ENCODE measurements around the gene MYO18B.

MYO18B gene

DNA sequence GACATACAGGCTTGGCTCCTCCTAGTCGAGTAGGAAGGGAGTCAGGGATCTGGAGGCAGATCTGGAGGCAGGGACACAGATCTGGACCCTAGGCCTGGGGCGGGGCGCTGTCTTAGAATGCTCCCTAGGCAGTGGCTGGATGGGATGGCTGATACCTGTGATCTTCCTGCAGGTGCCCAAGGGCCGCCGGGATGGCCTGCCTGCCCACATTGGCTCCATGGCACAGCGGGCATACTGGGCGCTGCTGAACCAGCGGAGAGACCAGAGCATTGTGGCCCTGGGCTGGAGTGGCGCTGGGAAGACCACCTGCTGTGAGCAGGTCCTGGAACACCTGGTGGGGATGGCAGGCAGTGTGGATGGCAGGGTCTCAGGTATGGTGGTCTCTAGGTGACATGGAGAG lies 35.4 kb downstream of the MYO18B start:
- no peak for DNase-seq (ENCODE audit: low read depth)

- DNase-seq (ENCODE audit: low read depth): peak; percentile 49
Observed at GRCh38 chr22:25777870-25778269, 35.9 kb downstream of the MYO18B start.

DNA sequence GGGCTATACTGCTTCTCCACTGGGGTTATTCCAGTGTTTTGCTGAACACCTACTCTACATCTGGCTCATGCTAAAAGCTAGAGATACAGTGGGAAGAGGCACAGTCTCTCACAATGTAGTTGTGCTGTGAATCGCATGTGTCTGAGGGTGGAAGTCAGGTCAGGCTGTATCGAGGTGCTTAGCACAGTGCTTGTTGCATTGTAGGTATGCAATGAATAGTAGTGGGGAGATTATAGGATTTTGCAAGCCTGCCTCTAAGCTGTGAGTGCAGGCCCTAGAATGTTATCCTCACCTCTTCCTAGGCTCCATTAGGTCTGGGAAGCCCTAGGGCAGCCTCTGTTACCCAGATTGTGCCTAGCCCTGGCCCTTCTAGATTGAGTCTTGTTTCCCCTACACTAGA lies 37.4 kb downstream of the MYO18B start:
- DNase-seq (ENCODE audit: low read depth): no peak

DNA sequence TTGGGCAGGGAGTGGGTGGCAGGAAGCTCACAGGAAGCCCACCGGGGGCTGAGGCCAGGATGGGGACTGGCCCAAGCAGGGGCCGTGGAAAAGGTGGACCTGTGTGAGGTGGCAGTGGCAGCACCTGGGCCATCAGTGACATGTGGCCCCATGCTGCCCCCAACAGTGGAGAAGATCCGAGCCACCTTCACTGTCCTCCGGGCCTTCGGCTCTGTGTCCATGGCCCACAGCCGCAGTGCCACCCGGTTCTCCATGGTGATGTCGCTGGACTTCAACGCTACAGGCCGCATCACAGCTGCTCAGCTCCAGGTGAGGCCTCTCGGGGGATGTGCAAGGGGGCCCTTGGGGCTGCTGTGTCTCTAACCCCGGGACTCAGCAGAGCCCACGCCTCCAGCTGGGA lies 37.9 kb downstream of the MYO18B start:
- no peak for DNase-seq (ENCODE audit: low read depth)

GRCh38 chr22:25780673-25781072 lies 38.7 kb downstream of the MYO18B start:
- DNase-seq (ENCODE audit: low read depth): peak; percentile 56

DNA sequence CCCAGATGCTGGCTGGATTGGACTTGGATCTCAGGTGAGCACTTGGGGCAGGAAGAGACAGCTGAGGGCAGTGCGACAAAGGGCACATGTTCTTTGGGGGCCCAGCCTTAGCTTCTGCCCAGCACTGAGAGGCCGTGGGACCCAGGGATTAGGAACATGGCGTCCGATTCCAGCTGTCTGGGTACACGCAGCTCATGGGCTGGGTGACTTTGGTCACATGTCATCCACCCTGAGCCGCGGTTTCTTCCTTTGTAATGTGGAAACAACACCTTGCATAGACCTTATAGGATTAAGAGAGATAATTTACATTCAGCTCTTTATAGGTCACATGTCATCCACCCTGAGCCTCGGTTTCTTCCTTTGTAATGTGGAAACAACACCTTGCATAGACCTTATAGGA lies 39.8 kb downstream of the MYO18B start:
- DNase-seq (ENCODE audit: low read depth): no peak

DNA sequence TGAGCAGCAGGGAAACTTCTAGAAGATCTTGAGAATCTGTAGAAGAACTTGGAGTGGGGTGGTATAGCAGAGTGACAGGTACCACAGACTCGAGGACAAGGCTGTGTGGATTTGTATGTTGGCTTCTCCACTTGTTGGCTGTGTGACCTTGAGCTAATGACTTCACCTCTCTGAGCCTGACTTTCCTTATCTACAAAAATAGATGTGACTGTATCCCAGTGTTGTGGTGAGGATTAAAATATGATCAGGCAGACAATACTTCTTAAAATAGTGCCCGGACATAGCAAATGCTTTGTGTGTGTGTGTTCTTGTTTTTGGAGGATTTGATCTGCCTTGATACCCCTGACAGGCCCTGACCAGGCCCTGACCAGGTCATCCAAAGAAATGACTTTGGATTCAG lies 40.8 kb downstream of the MYO18B start:
- DNase-seq (ENCODE audit: low read depth): no peak

- no peak for DNase-seq (ENCODE audit: low read depth)
Observed at GRCh38 chr22:25783856-25784255, 41.9 kb downstream of the MYO18B start.

- no peak for DNase-seq (ENCODE audit: low read depth)
Observed at GRCh38 chr22:25786165-25786564, 44.2 kb downstream of the MYO18B start.

GRCh38 chr22:25791556-25791955 lies 49.6 kb downstream of the MYO18B start:
- no peak for DNase-seq (ENCODE audit: low read depth)

DNA sequence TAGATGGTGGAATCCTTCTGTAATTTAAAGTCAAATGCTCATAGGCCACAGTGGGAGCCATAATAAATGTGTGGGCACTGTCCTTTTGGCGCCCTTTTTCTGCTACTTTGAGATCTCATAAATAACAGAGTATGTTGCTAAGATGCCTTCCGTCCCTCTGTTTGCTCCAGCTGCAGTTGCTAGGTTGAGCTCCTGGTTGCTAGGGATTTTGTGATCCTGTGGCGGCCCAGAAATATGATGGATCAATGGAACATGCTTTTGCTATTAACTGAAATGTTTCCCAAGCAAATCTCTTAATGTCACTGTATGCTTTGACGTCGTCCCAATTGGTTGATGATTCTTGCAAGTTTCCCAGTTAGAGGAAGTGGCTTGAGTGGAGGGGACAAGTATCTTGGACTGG lies 53.5 kb downstream of the MYO18B start:
- no peak for DNase-seq (ENCODE audit: low read depth)

- DNase-seq (ENCODE audit: low read depth): no peak
Observed at GRCh38 chr22:25797498-25798290, 55.7 kb downstream of the MYO18B start.

DNA sequence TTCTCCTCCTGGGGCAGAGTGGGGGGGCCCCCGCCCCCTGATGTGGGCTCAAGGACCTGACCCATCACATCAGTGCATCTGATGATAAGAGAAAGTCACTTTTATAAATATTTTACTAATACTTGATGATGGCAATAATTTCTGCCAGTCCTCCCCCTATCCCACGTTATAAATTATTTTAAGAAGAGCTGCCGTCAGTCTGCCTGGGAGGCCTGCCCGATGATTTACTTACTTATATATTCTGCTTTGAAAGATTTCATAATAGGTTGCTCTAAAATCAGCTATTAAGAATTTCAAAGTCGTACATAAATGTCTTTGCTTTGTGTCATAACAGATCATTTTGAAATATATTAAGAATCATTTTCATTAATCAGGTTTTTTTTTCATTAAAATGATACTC lies 58.8 kb downstream of the MYO18B start:
- no peak for DNase-seq (ENCODE audit: low read depth)

DNA sequence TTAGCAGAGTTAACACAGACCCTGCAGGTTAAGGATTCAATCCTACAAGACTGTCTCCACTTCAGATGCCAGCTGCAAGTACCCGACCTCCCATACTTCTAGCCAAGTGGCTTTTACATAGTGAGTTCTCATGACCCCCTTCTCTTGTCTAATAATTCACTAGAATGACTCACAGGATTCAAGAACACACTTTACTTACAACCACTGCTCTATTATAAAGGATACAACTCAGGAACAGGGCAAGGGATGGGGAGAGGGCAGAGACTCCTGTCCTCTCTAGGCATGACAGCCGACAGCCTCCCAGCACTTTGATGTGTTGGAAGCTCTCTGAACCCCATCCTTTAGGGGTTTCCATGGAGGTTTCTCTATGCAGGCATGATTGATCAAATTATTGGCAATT lies 60.0 kb downstream of the MYO18B start:
- no peak for DNase-seq (ENCODE audit: low read depth)

DNA sequence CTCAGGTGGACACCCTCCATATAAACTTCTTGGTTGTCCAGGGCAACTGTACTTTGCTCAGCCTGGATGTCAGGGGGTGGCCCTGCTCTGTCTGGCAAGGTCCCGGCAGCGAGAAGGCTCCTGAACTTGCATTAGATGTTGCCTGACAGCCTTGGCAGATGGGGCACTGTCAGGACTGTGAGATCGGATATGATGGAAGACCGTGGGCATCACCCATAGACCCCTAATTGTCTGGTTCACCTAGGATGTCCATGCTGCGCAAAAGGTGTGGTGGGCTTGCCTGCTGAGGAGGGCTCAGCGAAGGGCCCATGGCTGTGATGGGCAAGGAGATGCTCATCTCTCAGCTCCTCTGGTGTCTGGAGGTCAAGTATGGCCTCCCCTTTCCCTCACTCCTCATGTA lies 62.7 kb downstream of the MYO18B start:
- no peak for DNase-seq (ENCODE audit: low read depth)

DNA sequence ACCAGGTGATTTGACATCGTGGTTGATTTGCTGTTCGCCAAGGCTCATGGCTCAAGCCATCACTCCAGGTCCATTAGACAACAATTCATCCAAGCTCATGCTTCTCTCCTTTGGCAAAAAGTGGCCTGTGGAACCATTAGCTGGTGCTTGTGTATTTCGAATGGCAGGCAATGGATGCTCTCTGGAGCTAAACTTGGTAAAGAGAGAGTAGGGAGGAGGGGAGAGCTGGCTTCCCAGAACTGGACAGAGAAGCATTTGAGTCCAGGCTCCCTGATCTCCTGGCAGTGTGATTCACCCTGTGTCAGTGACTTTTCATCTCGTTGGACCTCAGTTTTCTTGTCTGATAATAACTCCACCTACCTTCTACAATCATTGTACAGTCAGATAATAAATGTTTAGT lies 64.6 kb downstream of the MYO18B start:
- DNase-seq (ENCODE audit: low read depth): no peak

GRCh38 chr22:25814685-25815084 lies 72.7 kb downstream of the MYO18B start:
- DNase-seq (ENCODE audit: low read depth): no peak

GRCh38 chr22:25815561-25815960 lies 73.6 kb downstream of the MYO18B start:
- DNase-seq (ENCODE audit: low read depth): no peak

DNA sequence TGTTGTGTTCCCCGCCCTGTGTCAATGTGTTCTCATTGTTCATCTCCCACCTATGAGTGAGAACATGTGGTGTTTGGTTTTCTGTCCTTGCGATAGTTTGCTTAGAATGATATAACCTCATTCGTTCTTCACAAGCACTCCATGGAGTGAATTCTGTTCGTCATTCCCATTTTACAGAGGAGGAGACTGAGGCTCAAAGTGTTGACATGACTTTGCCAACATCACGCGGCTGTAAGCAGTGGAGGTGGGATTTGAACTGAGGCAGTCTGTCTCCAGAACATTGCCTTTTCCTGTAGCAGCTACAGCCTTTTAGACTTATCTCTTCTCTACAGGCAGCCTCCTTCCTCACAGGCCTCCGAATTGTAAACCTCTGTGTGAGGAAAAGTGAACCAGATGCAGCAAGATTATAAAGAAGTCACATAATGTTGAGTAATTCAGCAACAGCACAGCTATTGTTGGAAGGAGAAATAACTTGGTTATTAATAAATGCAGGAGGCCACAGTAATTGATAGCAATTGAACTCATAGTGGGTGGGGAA lies 74.6 kb downstream of the MYO18B start:
- no peak for DNase-seq (ENCODE audit: low read depth)

- DNase-seq (ENCODE audit: low read depth): no peak
Observed at GRCh38 chr22:25817092-25817943, 75.3 kb downstream of the MYO18B start.

GRCh38 chr22:25818541-25818940 lies 76.6 kb downstream of the MYO18B start:
- no peak for DNase-seq (ENCODE audit: low read depth)

DNA sequence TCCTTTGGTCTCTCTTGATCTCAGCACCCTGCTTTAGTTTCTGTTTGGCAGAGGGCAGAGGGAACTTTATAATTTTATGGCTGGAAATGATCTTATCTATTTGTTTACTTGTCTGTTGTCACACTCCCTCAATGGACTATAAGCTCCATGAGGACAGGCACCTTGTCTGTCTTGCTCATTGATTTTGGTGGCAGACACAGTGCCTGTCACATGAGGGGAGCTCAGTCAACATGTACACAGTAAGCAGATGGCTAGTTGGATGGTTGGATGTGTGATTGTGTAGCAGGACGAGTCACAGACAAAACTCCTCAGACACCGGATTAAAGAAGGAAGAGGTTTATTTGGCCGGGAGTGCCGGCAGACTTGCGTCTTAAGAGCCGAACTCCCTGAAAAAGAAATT lies 80.4 kb downstream of the MYO18B start:
- DNase-seq (ENCODE audit: low read depth): no peak

DNA sequence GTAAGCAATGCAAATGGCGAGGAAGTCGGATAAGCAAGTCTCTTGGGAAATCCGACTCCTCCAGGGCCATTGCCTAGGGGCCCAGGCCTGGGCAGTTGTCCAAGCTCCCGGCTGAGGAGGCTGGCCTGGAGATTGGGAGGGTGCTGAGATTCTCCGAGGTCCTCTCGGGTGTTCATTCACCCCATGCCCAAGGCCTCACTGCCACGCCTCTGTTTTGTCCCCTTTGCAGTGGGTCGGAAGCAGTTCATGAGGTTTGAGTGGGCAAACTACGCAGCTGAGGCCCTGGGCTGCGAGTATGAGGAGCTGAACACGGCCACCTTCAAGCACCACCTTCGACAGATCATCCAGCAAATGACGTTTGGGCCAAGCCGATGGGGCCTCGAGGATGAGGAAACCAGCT lies 81.3 kb downstream of the MYO18B start:
- no peak for DNase-seq (ENCODE audit: low read depth)

All from amniotic epithelial cell (primary cell).